Epithelial cell of esophagus (primary cell): ENCODE data around the gene RALGPS1.

Experiments used
- DNase-seq: peaks from one replicate; pipeline ENCODE4 v3.0.0; 2010; ENCODE audit warnings: low read depth
- H3K4me3 ChIP-seq: 2 replicates; pipeline ENCODE4 v1.5.1; 2011; ENCODE audit warnings: mild to moderate bottlenecking, low read length, control low read depth
- TF ChIP-seq, protein P1 (sequence below): IDR thresholded peaks from 2 replicates; pipeline ENCODE4 v1.5.1; 2011; ENCODE audit warnings: low read depth, mild to moderate bottlenecking, low read length, control low read depth, inconsistent platforms; ENCODE audit not compliant: insufficient read depth; ENCODE audit errors: missing control alignments

RALGPS1 gene

DNA sequence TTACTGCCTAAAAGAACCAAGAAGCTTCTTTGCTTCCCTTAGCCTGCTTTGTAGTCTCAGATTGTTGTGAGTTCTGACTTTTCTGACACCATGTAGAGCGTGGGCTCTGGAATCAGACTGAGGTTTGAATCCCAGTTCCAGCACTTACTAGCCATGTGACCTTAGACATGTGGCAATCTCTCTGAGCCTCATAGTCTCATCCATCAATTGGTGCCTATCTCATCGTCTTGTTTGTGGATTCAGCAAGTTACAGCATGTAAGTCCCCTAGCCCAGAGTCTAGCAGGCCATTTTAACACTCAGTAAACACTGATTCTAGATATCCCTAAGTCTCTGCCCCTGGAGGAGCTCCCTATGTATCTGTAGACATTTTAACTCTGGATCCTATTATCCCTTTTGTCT lies 113.1 kb downstream of the RALGPS1 start:
- TF ChIP-seq, protein P1, sequence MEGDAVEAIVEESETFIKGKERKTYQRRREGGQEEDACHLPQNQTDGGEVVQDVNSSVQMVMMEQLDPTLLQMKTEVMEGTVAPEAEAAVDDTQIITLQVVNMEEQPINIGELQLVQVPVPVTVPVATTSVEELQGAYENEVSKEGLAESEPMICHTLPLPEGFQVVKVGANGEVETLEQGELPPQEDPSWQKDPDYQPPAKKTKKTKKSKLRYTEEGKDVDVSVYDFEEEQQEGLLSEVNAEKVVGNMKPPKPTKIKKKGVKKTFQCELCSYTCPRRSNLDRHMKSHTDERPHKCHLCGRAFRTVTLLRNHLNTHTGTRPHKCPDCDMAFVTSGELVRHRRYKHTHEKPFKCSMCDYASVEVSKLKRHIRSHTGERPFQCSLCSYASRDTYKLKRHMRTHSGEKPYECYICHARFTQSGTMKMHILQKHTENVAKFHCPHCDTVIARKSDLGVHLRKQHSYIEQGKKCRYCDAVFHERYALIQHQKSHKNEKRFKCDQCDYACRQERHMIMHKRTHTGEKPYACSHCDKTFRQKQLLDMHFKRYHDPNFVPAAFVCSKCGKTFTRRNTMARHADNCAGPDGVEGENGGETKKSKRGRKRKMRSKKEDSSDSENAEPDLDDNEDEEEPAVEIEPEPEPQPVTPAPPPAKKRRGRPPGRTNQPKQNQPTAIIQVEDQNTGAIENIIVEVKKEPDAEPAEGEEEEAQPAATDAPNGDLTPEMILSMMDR, result no peak
- DNase-seq, result peak; percentile 76
- no peak overlapping the region for H3K4me3 ChIP-seq

DNA sequence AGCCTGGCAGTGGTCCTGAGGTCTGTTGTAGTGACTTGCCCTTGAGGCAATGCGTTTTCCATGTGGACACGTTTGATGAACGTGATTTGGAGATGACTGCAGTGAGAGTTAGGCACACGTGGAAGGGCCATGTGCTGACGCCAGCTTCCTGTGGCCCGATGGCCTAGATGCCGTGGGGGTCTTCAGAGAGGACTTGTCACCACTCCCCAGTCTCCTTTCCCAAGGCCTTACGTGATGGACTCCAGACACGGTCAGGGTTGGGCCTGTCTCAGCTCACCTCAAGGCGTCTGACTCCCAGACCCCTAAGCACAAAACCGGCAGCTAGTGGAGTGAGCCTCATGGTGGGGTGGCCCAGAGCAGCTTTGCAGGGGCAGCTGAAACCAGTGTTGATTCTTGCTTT lies 115.0 kb downstream of the RALGPS1 start:
- TF ChIP-seq, protein P1, result no peak
- no peak for DNase-seq
- H3K4me3 ChIP-seq, result no peak overlapping the region

DNA sequence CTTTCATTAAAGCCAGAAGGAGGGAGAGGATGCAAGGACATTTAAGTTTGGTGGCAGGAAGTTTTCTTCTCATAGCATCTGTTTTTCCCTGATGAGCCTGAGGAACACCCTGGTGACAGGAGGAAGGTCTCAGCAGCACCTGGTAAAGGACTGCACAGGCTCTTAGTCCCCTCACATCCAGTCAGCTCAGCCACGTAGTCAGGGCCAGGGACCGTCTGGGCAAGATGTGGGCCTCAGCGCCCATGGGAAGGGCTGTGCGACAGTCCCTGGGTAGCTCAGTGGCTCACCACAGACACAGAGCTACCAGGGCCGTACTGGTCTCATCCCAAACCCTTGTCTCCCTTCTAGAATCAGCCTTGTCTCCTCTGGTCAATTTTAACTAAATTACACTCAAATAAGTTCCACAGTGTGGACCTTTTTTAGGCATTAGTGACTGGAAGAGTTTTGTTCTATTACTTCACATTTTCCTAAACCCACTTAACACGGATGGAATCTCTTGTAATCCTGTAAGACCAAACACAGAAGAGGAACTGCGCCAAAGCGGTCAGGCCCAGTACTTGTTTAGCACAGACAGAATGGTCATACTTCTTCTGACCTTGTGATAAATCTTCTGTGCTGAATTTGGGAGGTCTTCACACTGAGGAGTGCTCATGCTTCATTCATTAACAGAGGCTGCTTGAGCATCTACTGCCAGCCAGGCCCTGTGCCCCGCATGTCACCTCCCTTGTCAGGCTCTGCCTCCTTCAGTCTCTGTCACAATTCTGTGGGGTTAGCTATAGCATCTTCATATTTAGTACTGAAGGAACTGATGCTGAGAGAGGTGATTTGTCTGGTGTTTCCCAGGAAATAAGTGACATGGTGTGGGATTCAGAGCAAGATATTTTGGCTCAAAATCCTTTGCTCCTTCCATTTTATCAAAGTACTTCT lies 116.5 kb downstream of the RALGPS1 start:
- DNase-seq, result no peak
- TF ChIP-seq, protein P1, result no peak
- H3K4me3 ChIP-seq, result no peak overlapping the region

DNA sequence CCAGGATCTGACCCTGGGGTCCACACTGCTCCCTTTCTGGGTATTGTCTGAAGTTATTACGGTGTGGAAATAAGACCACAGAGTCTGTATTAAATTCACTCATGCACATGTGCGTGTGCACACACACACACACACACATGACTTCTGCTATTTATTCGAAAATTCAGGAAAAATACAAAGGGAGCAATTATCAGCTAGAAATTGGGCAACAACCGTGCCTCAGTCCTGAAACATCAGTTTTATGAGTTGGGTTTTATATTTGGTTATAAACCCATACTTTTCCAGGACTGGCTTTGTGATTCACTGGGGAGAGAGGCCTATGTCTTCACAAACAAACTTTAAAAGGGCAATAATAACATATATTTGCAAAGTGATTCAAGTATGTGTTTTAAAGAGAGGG lies 117.7 kb downstream of the RALGPS1 start:
- DNase-seq, result no peak
- H3K4me3 ChIP-seq, result no peak overlapping the region
- TF ChIP-seq, protein P1, result no peak

DNA sequence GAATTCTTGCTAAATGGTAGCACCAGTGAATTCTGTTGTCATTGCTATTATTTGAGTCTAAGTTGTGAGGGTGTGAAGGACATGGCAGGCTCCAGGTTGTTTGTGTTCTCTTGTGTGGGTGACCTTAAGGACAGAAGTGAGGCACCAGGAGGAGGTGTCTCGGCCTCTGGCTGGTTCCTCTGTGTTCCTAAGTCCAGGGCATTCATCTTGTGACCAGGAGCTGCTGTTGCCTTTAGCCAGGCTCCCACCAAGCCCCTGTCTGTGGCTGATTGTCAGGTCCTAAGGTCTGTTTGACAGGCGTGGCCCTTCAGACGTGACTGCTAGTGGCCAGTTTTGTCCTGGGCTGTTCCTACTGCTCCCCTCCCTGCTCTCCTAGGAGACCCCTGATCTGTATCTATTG lies 118.5 kb downstream of the RALGPS1 start:
- H3K4me3 ChIP-seq, result no peak overlapping the region
- TF ChIP-seq, protein P1, result no peak
- no peak for DNase-seq

DNA sequence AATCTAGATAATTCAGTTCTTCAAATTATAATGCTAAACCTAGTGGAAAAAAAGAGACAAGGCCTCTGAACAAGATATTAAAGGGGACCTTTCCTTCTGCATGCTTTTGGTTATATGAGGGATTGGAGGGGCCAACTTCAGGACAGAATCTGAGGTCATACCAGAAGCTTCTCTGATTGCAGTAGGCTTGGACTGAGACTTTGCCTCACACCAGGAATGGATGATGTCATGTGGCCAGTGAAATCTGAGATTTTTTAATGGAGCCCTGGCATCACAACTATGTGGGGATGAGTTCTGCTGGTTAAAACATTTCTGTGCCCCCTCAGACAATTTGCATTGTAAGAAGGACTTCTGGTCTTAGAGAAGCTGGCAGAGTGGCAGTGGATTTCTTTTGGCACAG lies 119.2 kb downstream of the RALGPS1 start:
- TF ChIP-seq, protein P1, result no peak
- no peak overlapping the region for H3K4me3 ChIP-seq
- DNase-seq, result no peak

DNA sequence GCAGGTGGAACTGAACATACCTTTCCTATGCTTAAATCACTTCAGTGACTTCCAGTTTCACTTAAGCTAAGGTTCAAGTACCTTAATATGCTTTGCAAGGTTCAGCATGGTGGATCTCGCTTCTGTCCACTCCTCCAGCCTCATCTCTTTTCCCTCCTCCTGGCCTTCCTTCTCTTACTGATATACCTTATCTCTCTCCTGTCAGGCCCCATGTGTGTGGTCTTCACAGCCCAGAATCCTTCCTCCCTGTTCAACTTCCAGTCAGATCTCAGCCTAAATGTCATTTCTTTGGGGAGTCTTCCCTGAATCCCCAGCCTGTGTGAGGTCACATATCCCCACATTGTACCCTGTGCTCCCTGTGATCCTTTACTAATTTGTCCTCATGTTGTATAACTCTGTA lies 120.1 kb downstream of the RALGPS1 start:
- DNase-seq, result no peak
- H3K4me3 ChIP-seq, result no peak overlapping the region
- TF ChIP-seq, protein P1, result no peak
